Measurements from ENCODE around the gene TENM3.

DNA sequence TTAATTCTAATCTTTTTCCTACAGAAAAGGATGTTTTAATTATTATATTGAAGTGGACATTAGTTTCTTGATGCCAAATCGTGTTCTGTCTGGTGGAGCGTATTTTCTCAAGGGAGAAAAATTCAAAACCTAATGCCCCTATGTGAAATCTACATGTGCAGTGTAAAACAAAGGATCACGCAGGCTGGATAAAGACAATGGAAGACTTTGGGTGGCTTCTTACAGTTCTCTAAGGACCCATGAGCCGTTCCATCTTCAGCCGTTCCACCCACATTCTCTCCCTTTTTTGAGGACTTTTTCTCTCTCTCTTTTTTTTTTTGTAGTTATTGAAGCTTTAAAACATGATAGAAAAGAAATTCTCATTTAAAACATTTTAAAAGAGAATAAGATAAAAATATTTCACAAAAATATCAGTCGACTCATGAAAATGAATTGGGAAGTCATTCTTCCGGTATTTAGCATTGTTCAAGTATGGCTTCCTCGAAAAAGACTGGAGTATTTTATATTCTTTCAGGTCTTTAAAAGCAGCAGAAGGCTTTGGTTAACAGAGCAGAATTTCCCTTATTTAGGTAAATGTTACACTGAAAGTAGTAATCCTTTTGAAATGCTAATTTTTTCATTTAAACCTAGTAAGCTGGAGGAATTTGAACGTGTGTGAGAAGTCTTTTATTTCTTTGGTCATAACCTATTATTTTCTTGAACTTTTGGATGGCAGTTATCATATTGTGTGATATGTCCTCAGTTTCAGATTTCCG, 11.0 kb downstream of the TENM3 start:
- TF ChIP-seq, protein P1, sequence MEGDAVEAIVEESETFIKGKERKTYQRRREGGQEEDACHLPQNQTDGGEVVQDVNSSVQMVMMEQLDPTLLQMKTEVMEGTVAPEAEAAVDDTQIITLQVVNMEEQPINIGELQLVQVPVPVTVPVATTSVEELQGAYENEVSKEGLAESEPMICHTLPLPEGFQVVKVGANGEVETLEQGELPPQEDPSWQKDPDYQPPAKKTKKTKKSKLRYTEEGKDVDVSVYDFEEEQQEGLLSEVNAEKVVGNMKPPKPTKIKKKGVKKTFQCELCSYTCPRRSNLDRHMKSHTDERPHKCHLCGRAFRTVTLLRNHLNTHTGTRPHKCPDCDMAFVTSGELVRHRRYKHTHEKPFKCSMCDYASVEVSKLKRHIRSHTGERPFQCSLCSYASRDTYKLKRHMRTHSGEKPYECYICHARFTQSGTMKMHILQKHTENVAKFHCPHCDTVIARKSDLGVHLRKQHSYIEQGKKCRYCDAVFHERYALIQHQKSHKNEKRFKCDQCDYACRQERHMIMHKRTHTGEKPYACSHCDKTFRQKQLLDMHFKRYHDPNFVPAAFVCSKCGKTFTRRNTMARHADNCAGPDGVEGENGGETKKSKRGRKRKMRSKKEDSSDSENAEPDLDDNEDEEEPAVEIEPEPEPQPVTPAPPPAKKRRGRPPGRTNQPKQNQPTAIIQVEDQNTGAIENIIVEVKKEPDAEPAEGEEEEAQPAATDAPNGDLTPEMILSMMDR (IDR thresholded peaks at IDR 0.05): no peak
- TF ChIP-seq POLR2A (IDR thresholded peaks at IDR 0.05): no peak

Measured in vagina (tissue), 2 donors.